ENCODE measurements around the gene RELL2.

- TF ChIP-seq CTCF (IDR thresholded peaks at IDR 0.05) (no peak), POLR2A (IDR thresholded peaks at IDR 0.05) (no peak), EP300 (IDR thresholded peaks at IDR 0.05) (no peak)
Measured at GRCh38 chr5:141646026-141646425, 9.2 kb downstream of the RELL2 start.

Data from sigmoid colon (tissue), 4 donors.